ENCODE measurements around the gene GGA3. TPM values are rescaled to one million over a fixed set of nuclear protein-coding genes. Genes with fewer than 3 reads are reported as not detected.

The GGA3 gene
- total and polyA plus RNA-seq, 4 donors, result 4.6 to 17.3 (median 9.2) TPM

GRCh38 chr17:75273977-75274708, 12.7 kb upstream of the GGA3 start:
- Histone ChIP-seq H3K27ac (ENCODE audit: low read depth in 1 of 2, low read length in 2 of 2) (no peak overlapping the region), H3K9me3 (ENCODE audit: control insufficient read depth in 4 of 4, low read length in 3 of 4) (no peaks in the 10 kb centered on the region), H3K9ac (ENCODE audit: low read depth in 1 of 2, low read length in 2 of 2) (no peak overlapping the region), H3K36me3 (ENCODE audit: control insufficient read depth in 4 of 4, insufficient read depth in 3 of 4, low read depth in 1 of 4, low read length in 3 of 4) (peaks cover 0 to 3% (median 2%) of the 10 kb centered on the region in 4 donors), H3K27me3 (ENCODE audit: control insufficient read depth in 4 of 4, insufficient read depth in 4 of 4, low read length in 3 of 4) (no peaks in the 10 kb centered on the region), H3K4me3 (ENCODE audit: low read depth in 1 of 3, low read length in 3 of 3) (no peak overlapping the region), H3K4me1 (ENCODE audit: control insufficient read depth in 4 of 4, insufficient read depth in 4 of 4, low read length in 3 of 4) (peaks cover 7 to 21% (median 17%) of the 10 kb centered on the region in 4 donors)
- DNase-seq (ENCODE audit: low spot score), result no peak
- 84% methylated on average over 7 of the region's 7 CpGs for WGBS
- no peak for TF ChIP-seq NR2F2 (IDR thresholded peaks at IDR 0.05)
- TF ChIP-seq FOXA1 (IDR thresholded peaks at IDR 0.05), result no peak
- TF ChIP-seq, protein P1, sequence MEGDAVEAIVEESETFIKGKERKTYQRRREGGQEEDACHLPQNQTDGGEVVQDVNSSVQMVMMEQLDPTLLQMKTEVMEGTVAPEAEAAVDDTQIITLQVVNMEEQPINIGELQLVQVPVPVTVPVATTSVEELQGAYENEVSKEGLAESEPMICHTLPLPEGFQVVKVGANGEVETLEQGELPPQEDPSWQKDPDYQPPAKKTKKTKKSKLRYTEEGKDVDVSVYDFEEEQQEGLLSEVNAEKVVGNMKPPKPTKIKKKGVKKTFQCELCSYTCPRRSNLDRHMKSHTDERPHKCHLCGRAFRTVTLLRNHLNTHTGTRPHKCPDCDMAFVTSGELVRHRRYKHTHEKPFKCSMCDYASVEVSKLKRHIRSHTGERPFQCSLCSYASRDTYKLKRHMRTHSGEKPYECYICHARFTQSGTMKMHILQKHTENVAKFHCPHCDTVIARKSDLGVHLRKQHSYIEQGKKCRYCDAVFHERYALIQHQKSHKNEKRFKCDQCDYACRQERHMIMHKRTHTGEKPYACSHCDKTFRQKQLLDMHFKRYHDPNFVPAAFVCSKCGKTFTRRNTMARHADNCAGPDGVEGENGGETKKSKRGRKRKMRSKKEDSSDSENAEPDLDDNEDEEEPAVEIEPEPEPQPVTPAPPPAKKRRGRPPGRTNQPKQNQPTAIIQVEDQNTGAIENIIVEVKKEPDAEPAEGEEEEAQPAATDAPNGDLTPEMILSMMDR (IDR thresholded peaks at IDR 0.05; ENCODE audit: low read depth, low read length, missing input control), result no peak
- TF ChIP-seq YY1 (IDR thresholded peaks at IDR 0.05), result no peak
- TF ChIP-seq, protein P2, sequence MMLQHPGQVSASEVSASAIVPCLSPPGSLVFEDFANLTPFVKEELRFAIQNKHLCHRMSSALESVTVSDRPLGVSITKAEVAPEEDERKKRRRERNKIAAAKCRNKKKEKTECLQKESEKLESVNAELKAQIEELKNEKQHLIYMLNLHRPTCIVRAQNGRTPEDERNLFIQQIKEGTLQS (IDR thresholded peaks at IDR 0.05), result no peak
- no peak for TF ChIP-seq HNF4G (IDR thresholded peaks at IDR 0.05)
- TF ChIP-seq FOXA2 (IDR thresholded peaks at IDR 0.05), result no peak
- no peak for TF ChIP-seq JUND (IDR thresholded peaks at IDR 0.05)
- TF ChIP-seq RAD21 (IDR thresholded peaks at IDR 0.05), result no peak
- TF ChIP-seq SP1 (IDR thresholded peaks at IDR 0.05), result no peak
- TF ChIP-seq MAX (IDR thresholded peaks at IDR 0.05), result no peak
- TF ChIP-seq, protein P3, sequence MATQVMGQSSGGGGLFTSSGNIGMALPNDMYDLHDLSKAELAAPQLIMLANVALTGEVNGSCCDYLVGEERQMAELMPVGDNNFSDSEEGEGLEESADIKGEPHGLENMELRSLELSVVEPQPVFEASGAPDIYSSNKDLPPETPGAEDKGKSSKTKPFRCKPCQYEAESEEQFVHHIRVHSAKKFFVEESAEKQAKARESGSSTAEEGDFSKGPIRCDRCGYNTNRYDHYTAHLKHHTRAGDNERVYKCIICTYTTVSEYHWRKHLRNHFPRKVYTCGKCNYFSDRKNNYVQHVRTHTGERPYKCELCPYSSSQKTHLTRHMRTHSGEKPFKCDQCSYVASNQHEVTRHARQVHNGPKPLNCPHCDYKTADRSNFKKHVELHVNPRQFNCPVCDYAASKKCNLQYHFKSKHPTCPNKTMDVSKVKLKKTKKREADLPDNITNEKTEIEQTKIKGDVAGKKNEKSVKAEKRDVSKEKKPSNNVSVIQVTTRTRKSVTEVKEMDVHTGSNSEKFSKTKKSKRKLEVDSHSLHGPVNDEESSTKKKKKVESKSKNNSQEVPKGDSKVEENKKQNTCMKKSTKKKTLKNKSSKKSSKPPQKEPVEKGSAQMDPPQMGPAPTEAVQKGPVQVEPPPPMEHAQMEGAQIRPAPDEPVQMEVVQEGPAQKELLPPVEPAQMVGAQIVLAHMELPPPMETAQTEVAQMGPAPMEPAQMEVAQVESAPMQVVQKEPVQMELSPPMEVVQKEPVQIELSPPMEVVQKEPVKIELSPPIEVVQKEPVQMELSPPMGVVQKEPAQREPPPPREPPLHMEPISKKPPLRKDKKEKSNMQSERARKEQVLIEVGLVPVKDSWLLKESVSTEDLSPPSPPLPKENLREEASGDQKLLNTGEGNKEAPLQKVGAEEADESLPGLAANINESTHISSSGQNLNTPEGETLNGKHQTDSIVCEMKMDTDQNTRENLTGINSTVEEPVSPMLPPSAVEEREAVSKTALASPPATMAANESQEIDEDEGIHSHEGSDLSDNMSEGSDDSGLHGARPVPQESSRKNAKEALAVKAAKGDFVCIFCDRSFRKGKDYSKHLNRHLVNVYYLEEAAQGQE (IDR thresholded peaks at IDR 0.05), result no peak
- no peak for TF ChIP-seq EGR1 (IDR thresholded peaks at IDR 0.05; ENCODE audit: low read depth in 2 of 2)
- no peak for TF ChIP-seq ZBTB33 (IDR thresholded peaks at IDR 0.05)
- no peak for TF ChIP-seq HNF4A (conservative IDR thresholded peaks at IDR 0.05)

DNA sequence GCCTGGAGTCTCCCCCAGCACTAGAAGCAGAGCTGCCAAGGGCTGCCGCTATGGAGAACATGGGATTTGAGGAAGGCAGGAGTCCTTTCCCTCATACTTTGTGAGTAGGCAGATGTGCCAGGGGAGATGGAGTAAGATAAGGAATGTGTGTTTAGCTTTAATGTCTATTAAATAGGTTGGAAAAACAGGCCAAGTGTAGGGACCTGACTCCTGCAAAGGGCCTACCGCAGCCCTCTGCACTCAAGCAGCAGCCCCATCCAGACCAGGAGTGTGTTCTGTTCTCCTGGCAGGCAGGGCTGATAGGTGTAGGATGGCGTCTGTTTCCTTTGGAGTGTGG, 11.4 kb upstream of the GGA3 start:
- DNase-seq (ENCODE audit: low spot score), result no peak
- no peaks in the 10 kb centered on the region for H3K9me3 ChIP-seq (ENCODE audit: control insufficient read depth in 4 of 4, low read length in 3 of 4)
- peaks cover 0 to 3% (median 1%) of the 10 kb centered on the region in 4 donors for H3K36me3 ChIP-seq (ENCODE audit: control insufficient read depth in 4 of 4, insufficient read depth in 3 of 4, low read depth in 1 of 4, low read length in 3 of 4)
- TF ChIP-seq, protein P3 (IDR thresholded peaks at IDR 0.05), result no peak
- no peak for TF ChIP-seq RXRA (IDR thresholded peaks at IDR 0.05)
- TF ChIP-seq TAF1 (conservative IDR thresholded peaks at IDR 0.05), result no peak
- no peak for TF ChIP-seq HNF4G (IDR thresholded peaks at IDR 0.05)
- no peak for TF ChIP-seq MAX (IDR thresholded peaks at IDR 0.05)
- TF ChIP-seq FOXA2 (IDR thresholded peaks at IDR 0.05), result no peak
- TF ChIP-seq RAD21 (IDR thresholded peaks at IDR 0.05), result no peak
- no peak for TF ChIP-seq YY1 (IDR thresholded peaks at IDR 0.05)
- no peak for TF ChIP-seq SP1 (IDR thresholded peaks at IDR 0.05)
- TF ChIP-seq JUND (IDR thresholded peaks at IDR 0.05), result no peak
- TF ChIP-seq, protein P2 (IDR thresholded peaks at IDR 0.05), result no peak
- no peak overlapping the region for H3K27ac ChIP-seq (ENCODE audit: low read depth in 1 of 2, low read length in 2 of 2)
- no peak overlapping the region for H3K9ac ChIP-seq (ENCODE audit: low read depth in 1 of 2, low read length in 2 of 2)
- peaks cover 7 to 21% (median 17%) of the 10 kb centered on the region in 4 donors for H3K4me1 ChIP-seq (ENCODE audit: control insufficient read depth in 4 of 4, insufficient read depth in 4 of 4, low read length in 3 of 4)
- no peak overlapping the region for H3K4me3 ChIP-seq (ENCODE audit: low read depth in 1 of 3, low read length in 3 of 3)
- no peaks in the 10 kb centered on the region for H3K27me3 ChIP-seq (ENCODE audit: control insufficient read depth in 4 of 4, insufficient read depth in 4 of 4, low read length in 3 of 4)
- 90% methylated on average over 3 of the region's 3 CpGs for WGBS

Data from liver (tissue), 9 donors.